ENCODE data around the gene PAK5.

DNA sequence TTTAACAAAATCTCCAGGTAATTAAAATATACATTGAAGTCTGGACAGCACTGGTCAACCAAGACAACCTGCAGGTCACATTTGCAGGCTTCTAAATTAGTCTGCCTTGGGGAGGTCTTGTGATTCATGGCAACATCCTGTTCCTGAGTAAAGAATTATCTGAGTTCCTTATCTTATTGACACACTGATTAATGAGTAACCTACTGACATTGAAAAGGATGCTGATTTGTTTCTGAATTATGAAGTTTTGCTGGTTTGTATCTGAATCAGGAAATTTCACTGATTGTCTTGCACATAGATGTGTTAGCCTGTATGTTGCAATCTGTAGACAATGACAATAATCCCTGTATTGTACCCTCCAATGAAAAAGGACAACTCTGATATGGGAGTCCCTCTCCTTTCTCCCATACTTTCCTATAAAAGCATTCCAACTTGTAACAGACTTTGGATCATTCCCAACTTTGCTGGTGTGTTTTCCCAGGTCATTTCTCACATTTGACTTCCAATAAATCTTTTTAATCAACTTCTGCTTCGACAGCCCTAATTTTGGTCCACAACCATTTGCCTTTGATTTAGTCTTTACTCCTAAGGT, 244.5 kb downstream of the PAK5 start:
- TF ChIP-seq FOSL1 (IDR thresholded peaks at IDR 0.05; ENCODE audit: low read depth): no peak
- TF ChIP-seq POLR2AphosphoS5 (IDR thresholded peaks at IDR 0.05; ENCODE audit: low read depth, low read length): no peak
- TF ChIP-seq, protein P1, sequence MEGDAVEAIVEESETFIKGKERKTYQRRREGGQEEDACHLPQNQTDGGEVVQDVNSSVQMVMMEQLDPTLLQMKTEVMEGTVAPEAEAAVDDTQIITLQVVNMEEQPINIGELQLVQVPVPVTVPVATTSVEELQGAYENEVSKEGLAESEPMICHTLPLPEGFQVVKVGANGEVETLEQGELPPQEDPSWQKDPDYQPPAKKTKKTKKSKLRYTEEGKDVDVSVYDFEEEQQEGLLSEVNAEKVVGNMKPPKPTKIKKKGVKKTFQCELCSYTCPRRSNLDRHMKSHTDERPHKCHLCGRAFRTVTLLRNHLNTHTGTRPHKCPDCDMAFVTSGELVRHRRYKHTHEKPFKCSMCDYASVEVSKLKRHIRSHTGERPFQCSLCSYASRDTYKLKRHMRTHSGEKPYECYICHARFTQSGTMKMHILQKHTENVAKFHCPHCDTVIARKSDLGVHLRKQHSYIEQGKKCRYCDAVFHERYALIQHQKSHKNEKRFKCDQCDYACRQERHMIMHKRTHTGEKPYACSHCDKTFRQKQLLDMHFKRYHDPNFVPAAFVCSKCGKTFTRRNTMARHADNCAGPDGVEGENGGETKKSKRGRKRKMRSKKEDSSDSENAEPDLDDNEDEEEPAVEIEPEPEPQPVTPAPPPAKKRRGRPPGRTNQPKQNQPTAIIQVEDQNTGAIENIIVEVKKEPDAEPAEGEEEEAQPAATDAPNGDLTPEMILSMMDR (IDR thresholded peaks at IDR 0.05 in 2 of 3, conservative IDR thresholded peaks at IDR 0.05 in 1 of 3; ENCODE audit: borderline replicate concordance in 1 of 3, insufficient read depth in 1 of 3, low read depth in 2 of 3, low read length in 2 of 3): no peak
- TF ChIP-seq EZH2 (IDR thresholded peaks at IDR 0.05): no peak
- no peak for TF ChIP-seq REST (IDR thresholded peaks at IDR 0.05; ENCODE audit: low read depth)
- no peak for TF ChIP-seq ZNF274 (IDR thresholded peaks at IDR 0.05; ENCODE audit: low read depth, low read length)
- TF ChIP-seq MAX (IDR thresholded peaks at IDR 0.05): no peak
- TF ChIP-seq POLR2A (IDR thresholded peaks at IDR 0.05; ENCODE audit: borderline replicate concordance, extremely low read depth, insufficient read depth, insufficient read length): no peak
